CD4-positive, alpha-beta T cell (primary cell): ENCODE measurements around the gene CYTH4. TPM values are rescaled to one million over a fixed set of nuclear protein-coding genes. Genes with fewer than 3 reads are reported as not detected.

ENCODE experiments used
- ATAC-seq: fragments of 200-7000 bp; cut with Tn5 transposase; one replicate; pipeline ENCODE4 v1.10.0; 2022; ENCODE audit warnings: mild to moderate bottlenecking; ENCODE audit not compliant: poor library complexity
- CTCF ChIA-PET: fragments of 350-600 bp; sonication (Branson Sonifier 250); formaldehyde crosslinking; loops from one replicate; lab custom pipeline; 2021; ENCODE audit warnings: antibody characterized with exemption, inconsistent platforms; lab: Charles Lee
- POLR2A ChIA-PET: fragments of 350-600 bp; sonication (Branson Sonifier 250); formaldehyde crosslinking; loops from one replicate; lab custom pipeline; 2021; ENCODE audit warnings: antibody characterized with exemption, inconsistent platforms; lab: Charles Lee
- DNase-seq, 14 experiments: peaks; one replicate each; pipeline ENCODE4 v3.0.0-alpha.2; 2013 to 2020; ENCODE audit warnings: mixed read lengths in 2 of 14
- H3K27ac ChIP-seq, 2 donors: one replicate each; pipeline versions ENCODE4 v1.5.1 to v1.7.0; 2013; ENCODE audit warnings: low read length in 2 of 2, low read depth in 1 of 2, mild to moderate bottlenecking in 1 of 2
- H3K27me3 ChIP-seq, 2 experiments: 1 replicate in 1 of 2; 2 replicates in 1 of 2; pipeline versions ENCODE4 v1.6.1 to v1.7.0; 2013; ENCODE audit warnings: low read length in 2 of 2, control low read depth in 1 of 2, mild to moderate bottlenecking in 1 of 2, moderate library complexity in 1 of 2; ENCODE audit not compliant: insufficient read depth in 2 of 2, control insufficient read depth in 1 of 2
- H3K36me3 ChIP-seq: one replicate; pipeline ENCODE4 v1.6.1; 2013; ENCODE audit warnings: low read length, control low read depth; ENCODE audit not compliant: insufficient read depth
- H3K4me1 ChIP-seq: one replicate; pipeline ENCODE4 v1.6.1; 2013; ENCODE audit warnings: low read length, control low read depth; ENCODE audit not compliant: insufficient read depth
- H3K4me3 ChIP-seq: one replicate; pipeline ENCODE4 v1.5.1; 2013; ENCODE audit warnings: mild to moderate bottlenecking, low read length, moderate library complexity
- H3K9me3 ChIP-seq, 2 experiments: 1 replicate in 1 of 2; 2 replicates in 1 of 2; pipeline versions ENCODE4 v1.6.1 to v1.7.0; 2013; ENCODE audit warnings: low read length in 2 of 2, mild to moderate bottlenecking in 2 of 2, control low read depth in 1 of 2, moderate library complexity in 1 of 2; ENCODE audit not compliant: control insufficient read depth in 1 of 2, insufficient read depth in 1 of 2
- H3K27ac Mint-ChIP-seq: one replicate; pipeline ENCODE4 v1.8.0; 2020; ENCODE audit warnings: mixed read lengths
- H3K27me3 Mint-ChIP-seq: one replicate; pipeline ENCODE4 v1.8.0; 2021; ENCODE audit warnings: mixed read lengths
- H3K36me3 Mint-ChIP-seq: one replicate; pipeline ENCODE4 v1.8.0; 2021; ENCODE audit warnings: low read depth, mixed read lengths
- H3K4me1 Mint-ChIP-seq: one replicate; pipeline ENCODE4 v1.8.0; 2021; ENCODE audit warnings: low read depth, mixed read lengths
- H3K4me3 Mint-ChIP-seq: one replicate; pipeline ENCODE4 v1.8.0; 2020; ENCODE audit warnings: mild to moderate bottlenecking, mixed read lengths
- H3K9me3 Mint-ChIP-seq: one replicate; pipeline ENCODE4 v1.8.0; 2020; ENCODE audit warnings: mixed read lengths
- CTCF ChIP-seq: fragments of 200-600 bp; IDR thresholded peaks from one replicate; pipeline ENCODE4 v1.8.0; 2022; ENCODE audit warnings: antibody characterized with exemption, mild to moderate bottlenecking
- intact Hi-C, 2 experiments: fragments of 100-400 bp; cut with DNase I in 1 of 2; cut with micrococcal nuclease in 1 of 2; formaldehyde crosslinking; loops; one replicate each; pipeline versions ENCODE4 v1.15.1 to v1.9.0; 2023 to 2025; cut with DNase I, micrococcal nuclease
- total RNA-seq, 174 experiments: library from RNA in 2 of 174; stranded (reverse) in 2 of 174; gene quantifications; one replicate each; pipeline ENCODE4 v1.2.3 and lab custom pipeline; 2021 to 2026

Gene CYTH4
- total RNA-seq, 2 experiments from 2014 or later = 134 to 138 TPM

GRCh38 chr22:37329238-37330140 is 47.2 kb downstream of the CYTH4 start:
- H3K27ac Mint-ChIP-seq = no peak overlapping the region
- no peaks in the 10 kb centered on the region for H3K36me3 Mint-ChIP-seq

GRCh38 chr22:37330200-37331033 is 48.1 kb downstream of the CYTH4 start:
- ChIA-PET POLR2A (no interaction called here), CTCF (no interaction called here)
- H3K27me3 Mint-ChIP-seq = peaks cover 80% of the 10 kb centered on the region
- Histone ChIP-seq H3K27me3 (peaks cover 52 to 54% of the 10 kb centered on the region in 2 experiments), H3K4me1 (peaks cover 15% of the 10 kb centered on the region), H3K36me3 (no peaks in the 10 kb centered on the region), H3K27ac (no peak overlapping the region), H3K4me3 (no peak overlapping the region), H3K9me3 (peaks cover 0 to 10% of the 10 kb centered on the region in 2 experiments)
- ATAC-seq (peak; percentile 49), DNase-seq (peak in 4 of 14 experiments; percentile 37 to 73 (median 56))
- intact Hi-C loops = no loop called here
- peaks cover 10% of the 10 kb centered on the region for H3K4me1 Mint-ChIP-seq
- H3K36me3 Mint-ChIP-seq = no peaks in the 10 kb centered on the region
- no peak for TF ChIP-seq CTCF
- H3K27ac Mint-ChIP-seq = no peak overlapping the region
- H3K9me3 Mint-ChIP-seq = no peaks in the 10 kb centered on the region
- H3K4me3 Mint-ChIP-seq = no peak overlapping the region

More at GRCh38 chr22:37329238-37330140, 47.2 kb downstream of the CYTH4 start:
- intact Hi-C loops = no loop called here
- Mint-ChIP-seq H3K9me3 (no peaks in the 10 kb centered on the region), H3K27me3 (peaks cover 79% of the 10 kb centered on the region), H3K4me3 (no peak overlapping the region), H3K4me1 (peaks cover 6% of the 10 kb centered on the region)
- POLR2A ChIA-PET = no interaction called here
- Histone ChIP-seq H3K27me3 (peaks cover 49 to 52% of the 10 kb centered on the region in 2 experiments), H3K9me3 (peaks cover 0 to 13% of the 10 kb centered on the region in 2 experiments), H3K4me3 (no peak overlapping the region), H3K27ac (no peak overlapping the region), H3K4me1 (peaks cover 16% of the 10 kb centered on the region), H3K36me3 (no peaks in the 10 kb centered on the region)
- no peak for ATAC-seq
- no peak for TF ChIP-seq CTCF
- no peak for DNase-seq
- CTCF ChIA-PET = no interaction called here

- Histone ChIP-seq H3K9me3 (peaks cover 0 to 10% of the 10 kb centered on the region in 2 experiments), H3K4me3 (no peak overlapping the region), H3K4me1 (peaks cover 14% of the 10 kb centered on the region), H3K27me3 (peaks cover 53 to 58% of the 10 kb centered on the region in 2 experiments), H3K36me3 (no peaks in the 10 kb centered on the region), H3K27ac (no peak overlapping the region)
- DNase-seq (no peak), ATAC-seq (no peak)
- H3K4me3 Mint-ChIP-seq = no peak overlapping the region
- no peaks in the 10 kb centered on the region for H3K9me3 Mint-ChIP-seq
- H3K27me3 Mint-ChIP-seq = peaks cover 85% of the 10 kb centered on the region
- ChIA-PET POLR2A (no interaction called here), CTCF (no interaction called here)
- no peaks in the 10 kb centered on the region for H3K36me3 Mint-ChIP-seq
- H3K27ac Mint-ChIP-seq = no peak overlapping the region
- H3K4me1 Mint-ChIP-seq = peaks cover 11% of the 10 kb centered on the region
- intact Hi-C loops = no loop called here
- no peak for TF ChIP-seq CTCF
These were observed 48.7 kb downstream of the CYTH4 start for GRCh38 chr22:37331034-37331428.
